Kidney (tissue), 14 donors: ENCODE measurements around the gene CRTAC1. TPM values are rescaled to one million over a fixed set of nuclear protein-coding genes. Genes with fewer than 3 reads are reported as not detected.

Experiments used
- DNase-seq, 5 donors: peaks; one replicate each; pipeline ENCODE4 v3.0.0-alpha.2; 2013 to 2020
- FAIRE-seq: peaks from 2 replicates; lab custom pipeline; 2012; peaks lifted over from hg19 to GRCh38; lab: Jason Lieb, UNC
- H3K27ac ChIP-seq, 2 donors: one replicate each; pipeline ENCODE4 v1.7.0; 2013; ENCODE audit warnings: low read depth in 2 of 2, low read length in 2 of 2, inconsistent platforms in 1 of 2
- H3K27me3 ChIP-seq: one replicate; pipeline ENCODE4 v1.7.1; 2013; ENCODE audit warnings: low read length, inconsistent platforms; ENCODE audit not compliant: control insufficient read depth, insufficient read depth
- H3K36me3 ChIP-seq, 3 donors: one replicate each; pipeline versions ENCODE4 v1.7.0 to v1.7.1; 2013; ENCODE audit warnings: low read length in 3 of 3, control low read depth in 1 of 3, inconsistent platforms in 1 of 3; ENCODE audit not compliant: insufficient read depth in 3 of 3, control insufficient read depth in 2 of 3
- H3K4me1 ChIP-seq, 3 donors: one replicate each; pipeline versions ENCODE4 v1.7.0 to v1.7.1; 2013; ENCODE audit warnings: low read length in 3 of 3, inconsistent platforms in 1 of 3, low read depth in 1 of 3; ENCODE audit not compliant: control insufficient read depth in 2 of 3, insufficient read depth in 2 of 3
- H3K4me3 ChIP-seq, 3 donors: one replicate each; pipeline versions ENCODE4 v1.7.0 to v1.8.1; 2013; ENCODE audit warnings: low read length in 3 of 3, control low read depth in 1 of 3, inconsistent platforms in 1 of 3
- H3K9ac ChIP-seq, 3 donors: one replicate each; pipeline versions ENCODE4 v1.7.0 to v1.7.1; 2013; ENCODE audit warnings: low read length in 3 of 3, control low read depth in 1 of 3, inconsistent platforms in 1 of 3
- H3K9me3 ChIP-seq, 3 donors: one replicate each; pipeline versions ENCODE4 v1.7.0 to v1.7.1; 2013; ENCODE audit warnings: low read length in 3 of 3, control low read depth in 1 of 3, inconsistent platforms in 1 of 3; ENCODE audit not compliant: control insufficient read depth in 2 of 3, insufficient read depth in 1 of 3
- intact Hi-C: fragments of 100-400 bp; cut with DNase I; formaldehyde crosslinking; loops from one replicate; pipeline ENCODE4 v1.11.1; 2022
- polyA plus RNA-seq: library from polyadenylated mRNA; stranded (reverse); fragments of 350-450 nt; fragmentation: Illumina TruSeq; extraction: RNeasy Lipid Tissue Mini Kit (QIAGEN cat#74804); gene quantifications from one replicate; pipeline ENCODE4 v1.2.3, GENCODE V29; 2014; ENCODE audit warnings: low read depth, low replicate concordance; ENCODE audit not compliant: insufficient read depth
- total RNA-seq: library from RNA; stranded (reverse); fragmentation: NEBNext Ultra II Directional; extraction: Animal tissue kit (Norgen Biotek cat#: 25700); gene quantifications from one replicate; pipeline ENCODE4 v1.2.1, GENCODE V29; 2021
- TF ChIP-seq, protein P1 (sequence below): IDR thresholded peaks from 3 replicates; pipeline ENCODE4 v1.5.1; 2012; ENCODE audit warnings: mild to moderate bottlenecking, moderate library complexity, borderline replicate concordance; ENCODE audit not compliant: insufficient read depth; ENCODE audit errors: extremely low read depth
- donor health status: control.
- donor health status: control.
- donor health status: control.
- donor health status: control.
- donor health status: control.
- donor health status: DM: yes; HTN: yes; CAD: no.
- donor health status: Normal renal cell carcinoma (clear cell type).

The CRTAC1 gene
- total and polyA plus RNA-seq, 2 donors from 2014 or later, result 6.1 to 7.2 TPM

- no peak for DNase-seq
- no peaks in the 10 kb centered on the region for H3K36me3 ChIP-seq
- TF ChIP-seq, protein P1, sequence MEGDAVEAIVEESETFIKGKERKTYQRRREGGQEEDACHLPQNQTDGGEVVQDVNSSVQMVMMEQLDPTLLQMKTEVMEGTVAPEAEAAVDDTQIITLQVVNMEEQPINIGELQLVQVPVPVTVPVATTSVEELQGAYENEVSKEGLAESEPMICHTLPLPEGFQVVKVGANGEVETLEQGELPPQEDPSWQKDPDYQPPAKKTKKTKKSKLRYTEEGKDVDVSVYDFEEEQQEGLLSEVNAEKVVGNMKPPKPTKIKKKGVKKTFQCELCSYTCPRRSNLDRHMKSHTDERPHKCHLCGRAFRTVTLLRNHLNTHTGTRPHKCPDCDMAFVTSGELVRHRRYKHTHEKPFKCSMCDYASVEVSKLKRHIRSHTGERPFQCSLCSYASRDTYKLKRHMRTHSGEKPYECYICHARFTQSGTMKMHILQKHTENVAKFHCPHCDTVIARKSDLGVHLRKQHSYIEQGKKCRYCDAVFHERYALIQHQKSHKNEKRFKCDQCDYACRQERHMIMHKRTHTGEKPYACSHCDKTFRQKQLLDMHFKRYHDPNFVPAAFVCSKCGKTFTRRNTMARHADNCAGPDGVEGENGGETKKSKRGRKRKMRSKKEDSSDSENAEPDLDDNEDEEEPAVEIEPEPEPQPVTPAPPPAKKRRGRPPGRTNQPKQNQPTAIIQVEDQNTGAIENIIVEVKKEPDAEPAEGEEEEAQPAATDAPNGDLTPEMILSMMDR, result no peak
- intact Hi-C loops, result no loop called here
- H3K4me3 ChIP-seq, result no peak overlapping the region
- no peak for FAIRE-seq
- H3K4me1 ChIP-seq, result no peaks in the 10 kb centered on the region
- no peak overlapping the region for H3K9ac ChIP-seq
- no peaks in the 10 kb centered on the region for H3K9me3 ChIP-seq
- no peak overlapping the region for H3K27ac ChIP-seq
- H3K27me3 ChIP-seq, result no peaks in the 10 kb centered on the region
Observed at GRCh38 chr10:97940534-97940933, 89.9 kb downstream of the CRTAC1 start.

GRCh38 chr10:97939446-97939990 is 90.9 kb downstream of the CRTAC1 start:
- TF ChIP-seq, protein P1, result no peak
- FAIRE-seq, result no peak
- Histone ChIP-seq H3K9me3 (no peaks in the 10 kb centered on the region), H3K4me3 (no peak overlapping the region), H3K27ac (no peak overlapping the region), H3K9ac (no peak overlapping the region), H3K36me3 (no peaks in the 10 kb centered on the region), H3K4me1 (no peaks in the 10 kb centered on the region), H3K27me3 (no peaks in the 10 kb centered on the region)
- intact Hi-C loops, result no loop called here
- DNase-seq, result no peak

DNA sequence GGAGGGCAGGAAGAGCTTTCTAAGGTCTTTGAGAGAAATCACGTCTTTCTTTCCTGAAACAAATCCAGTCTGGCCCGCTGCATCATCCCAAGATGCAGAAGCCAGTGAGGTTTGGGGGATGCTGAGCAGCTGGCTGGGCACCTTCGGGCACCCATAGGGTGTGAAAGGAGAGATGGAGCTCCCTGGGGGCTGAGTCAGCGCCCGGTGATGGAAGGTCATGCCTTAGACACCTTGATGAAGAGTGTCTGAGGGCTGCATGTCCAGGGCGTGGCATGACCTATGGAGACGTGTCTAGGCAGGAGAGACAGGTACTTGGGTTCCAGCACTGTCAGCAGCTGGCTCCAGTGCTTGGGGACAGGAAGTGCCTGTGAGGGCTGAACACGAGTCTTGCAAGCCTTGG is 92.5 kb downstream of the CRTAC1 start:
- no peak for DNase-seq
- Histone ChIP-seq H3K4me1 (no peaks in the 10 kb centered on the region), H3K9ac (no peak overlapping the region), H3K27ac (no peak overlapping the region), H3K4me3 (no peak overlapping the region), H3K9me3 (no peaks in the 10 kb centered on the region), H3K36me3 (no peaks in the 10 kb centered on the region), H3K27me3 (no peaks in the 10 kb centered on the region)
- TF ChIP-seq, protein P1, result no peak
- intact Hi-C loops, result no loop called here
- no peak for FAIRE-seq

DNA sequence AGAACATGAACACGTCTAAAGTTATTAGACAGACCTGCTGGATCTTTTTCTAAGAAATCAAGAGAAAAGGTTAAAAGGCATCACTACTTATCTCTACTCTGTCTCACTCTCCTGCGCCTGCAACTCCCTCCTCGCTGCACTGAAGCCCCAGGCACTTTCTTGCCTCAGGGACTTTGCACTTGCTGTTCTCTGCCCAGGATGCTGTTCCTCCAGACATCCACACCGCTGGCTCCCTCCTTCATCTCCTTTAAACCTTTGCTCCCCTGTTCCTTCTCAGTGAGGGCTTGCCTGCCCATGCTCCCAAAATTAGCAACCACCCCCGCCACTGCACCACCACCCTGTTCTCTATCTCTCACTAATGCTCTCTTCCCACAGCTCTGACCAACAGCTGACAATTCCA is 93.4 kb downstream of the CRTAC1 start:
- DNase-seq, result no peak
- H3K9me3 ChIP-seq, result no peaks in the 10 kb centered on the region
- FAIRE-seq, result no peak
- no peak overlapping the region for H3K9ac ChIP-seq
- no peaks in the 10 kb centered on the region for H3K36me3 ChIP-seq
- H3K27me3 ChIP-seq, result no peaks in the 10 kb centered on the region
- intact Hi-C loops, result no loop called here
- no peak overlapping the region for H3K27ac ChIP-seq
- no peak overlapping the region for H3K4me3 ChIP-seq
- TF ChIP-seq, protein P1, result no peak
- no peaks in the 10 kb centered on the region for H3K4me1 ChIP-seq
